Loucy (cell line): Measurements from ENCODE around the gene NPB.

Source experiments
- CTCF ChIP-seq: fragments of 200-600 bp; sonication (generic); conservative IDR thresholded peaks from 2 replicates; pipeline ENCODE4 v1.5.1; 2014; ENCODE audit warnings: mild to moderate bottlenecking, antibody characterized with exemption, low read length
- EZH2phosphoT487 ChIP-seq: fragments of 200-600 bp; IDR thresholded peaks from 2 replicates; pipeline ENCODE4 v1.6.1; 2018; ENCODE audit warnings: antibody characterized with exemption, mild to moderate bottlenecking, moderate library complexity, borderline replicate concordance

GRCh38 chr17:81908793-81909192 lies 6.8 kb downstream of the NPB start:
- no peak for TF ChIP-seq CTCF
- TF ChIP-seq EZH2phosphoT487: no peak
